A673 (cell line): ENCODE data around the gene PARVB. TPM values are rescaled to one million over a fixed set of nuclear protein-coding genes. Genes with fewer than 3 reads are reported as not detected.

ENCODE experiments used
- BruUV-seq: library from RNA; stranded (reverse); fragments of 400-500 nt; replicated peaks from 2 replicates; lab custom pipeline; 2021; lab: Mats Ljungman, UMichigan
- CTCF ChIA-PET: fragments of 300-600 bp; sonication (Branson Sonifier 250); formaldehyde crosslinking; loops from one replicate; lab custom pipeline; 2022; ENCODE audit warnings: antibody characterized with exemption; lab: Charles Lee
- POLR2A ChIA-PET: fragments of 300-600 bp; sonication (Branson Sonifier 250); formaldehyde crosslinking; loops from one replicate; lab custom pipeline; 2022; ENCODE audit warnings: antibody characterized with exemption; ENCODE audit not compliant: low non-redundant PET; lab: Charles Lee
- DNase-seq: peaks from one replicate; pipeline ENCODE4 v3.0.0-alpha.2; 2015; ENCODE audit warnings: low spot score
- H3K27ac ChIP-seq: fragments of 200-600 bp; sonication (generic); 2 replicates; pipeline ENCODE4 v1.5.1; 2016; ENCODE audit warnings: mixed run types, low read depth, mild to moderate bottlenecking, mixed read lengths, antibody characterized with exemption, low read length; ENCODE audit not compliant: poor library complexity, severe bottlenecking
- H3K27me3 ChIP-seq: fragments of 200-600 bp; sonication (generic); replicated peaks from 2 replicates; pipeline ENCODE4 v1.6.1; 2017; ENCODE audit warnings: mixed run types, low read depth, mild to moderate bottlenecking, mixed read lengths, antibody characterized with exemption, low read length; ENCODE audit not compliant: insufficient read depth, poor library complexity
- H3K36me3 ChIP-seq: fragments of 200-600 bp; sonication (generic); 2 replicates; pipeline ENCODE4 v1.6.1; 2016; ENCODE audit warnings: mixed run types, mild to moderate bottlenecking, mixed read lengths, antibody characterized with exemption, low read length; ENCODE audit not compliant: insufficient read depth, poor library complexity, severe bottlenecking
- H3K4me1 ChIP-seq: fragments of 200-600 bp; sonication (generic); 2 replicates; pipeline ENCODE4 v1.6.1; 2017; ENCODE audit warnings: mixed run types, mild to moderate bottlenecking, mixed read lengths, antibody characterized with exemption, low read length; ENCODE audit not compliant: insufficient read depth, poor library complexity, severe bottlenecking
- H3K4me3 ChIP-seq: fragments of 200-600 bp; sonication (generic); 2 replicates; pipeline ENCODE4 v1.5.1; 2016; ENCODE audit warnings: low read depth, mixed run types, mild to moderate bottlenecking, mixed read lengths, low read length; ENCODE audit not compliant: poor library complexity, severe bottlenecking
- H3K9me3 ChIP-seq: fragments of 200-600 bp; sonication (generic); 2 replicates; pipeline ENCODE4 v1.6.1; 2016; ENCODE audit warnings: mixed run types, low read depth, mild to moderate bottlenecking, mixed read lengths, antibody characterized with exemption, low read length; ENCODE audit not compliant: poor library complexity, severe bottlenecking
- CTCF ChIP-seq: fragments of 300-800, 200-600 bp; sonication (generic); conservative IDR thresholded peaks from 2 replicates; pipeline ENCODE4 v1.5.1; 2017; ENCODE audit warnings: low read depth, mild to moderate bottlenecking, antibody characterized with exemption, low read length, moderate library complexity, mixed read lengths
- EZH2 ChIP-seq: fragments of 200-600 bp; sonication (generic); IDR thresholded peaks from 2 replicates; pipeline ENCODE4 v1.6.1; 2017; ENCODE audit warnings: borderline replicate concordance, low read depth, mild to moderate bottlenecking, mixed read lengths, antibody characterized with exemption, low read length; ENCODE audit not compliant: poor library complexity, severe bottlenecking
- intact Hi-C: fragments of 100-400 bp; cut with micrococcal nuclease; formaldehyde crosslinking; loops from one replicate; pipeline ENCODE4 v1.10.0; 2022; ENCODE audit not compliant: unreplicated experiment
- total RNA-seq: library from RNA; stranded (reverse); gene quantifications from 2 replicates; pipeline ENCODE4 v1.2.3, GENCODE V29; 2021

Gene PARVB
- total RNA-seq, 1 experiment from 2014 or later: 18.3 TPM

GRCh38 chr22:44155115-44155514, 131.0 kb downstream of the PARVB start:
- intact Hi-C loops: no loop called here
- no peak for DNase-seq
- Histone ChIP-seq H3K36me3 (no peaks in the 10 kb centered on the region), H3K4me1 (peaks cover 4% of the 10 kb centered on the region), H3K4me3 (no peak overlapping the region), H3K9me3 (no peaks in the 10 kb centered on the region), H3K27me3 (no peaks in the 10 kb centered on the region), H3K27ac (no peak overlapping the region)
- no TSS peak for BruUV-seq
- TF ChIP-seq CTCF (no peak), EZH2 (no peak)
- POLR2A ChIA-PET: no interaction called here
- CTCF ChIA-PET: no interaction called here

GRCh38 chr22:44157916-44158618, 134.0 kb downstream of the PARVB start:
- intact Hi-C loops: no loop called here
- H3K9me3 ChIP-seq: no peaks in the 10 kb centered on the region
- H3K4me1 ChIP-seq: no peaks in the 10 kb centered on the region
- DNase-seq: no peak
- H3K36me3 ChIP-seq: no peaks in the 10 kb centered on the region
- ChIA-PET CTCF (no interaction called here), POLR2A (no interaction called here)
- TF ChIP-seq EZH2: no peak
- no peak for TF ChIP-seq CTCF
- no peak overlapping the region for H3K27ac ChIP-seq
- BruUV-seq: no TSS peak
- H3K4me3 ChIP-seq: no peak overlapping the region
- H3K27me3 ChIP-seq: no peaks in the 10 kb centered on the region

GRCh38 chr22:44158816-44159215, 134.7 kb downstream of the PARVB start:
- no peak for DNase-seq
- Histone ChIP-seq H3K27ac (no peak overlapping the region), H3K4me3 (no peak overlapping the region), H3K36me3 (no peaks in the 10 kb centered on the region), H3K27me3 (no peaks in the 10 kb centered on the region), H3K4me1 (no peaks in the 10 kb centered on the region), H3K9me3 (no peaks in the 10 kb centered on the region)
- TF ChIP-seq EZH2: no peak
- no peak for TF ChIP-seq CTCF
- CTCF ChIA-PET: no interaction called here
- no TSS peak for BruUV-seq
- POLR2A ChIA-PET: no interaction called here
- intact Hi-C loops: no loop called here
